Right lobe of liver (tissue), 4 donors: ENCODE results near the gene MARCHF10.

Source experiments
- CTCF ChIP-seq, 4 donors: fragments of 200-600 bp in 3 of 4; fragments of 450-650 bp in 1 of 4; IDR thresholded peaks; one replicate each; pipeline versions ENCODE4 v1.5.1 to v1.8.0; 2016 to 2022; ENCODE audit warnings: antibody characterized with exemption in 4 of 4, mild to moderate bottlenecking in 2 of 4
- POLR2A ChIP-seq: fragments of 450-650 bp; IDR thresholded peaks from one replicate; pipeline ENCODE4 v1.6.1; 2017; ENCODE audit warnings: antibody characterized with exemption, mild to moderate bottlenecking
- donor health status: DM: no; HTN: no; CAD: no.
- donor health status: DM: no; HTN: no; CAD: no.
- donor health status: DM: no; HTN: yes; CAD: no.

- TF ChIP-seq CTCF (IDR thresholded peaks at IDR 0.05) (no peak), POLR2A (no peak)
Measured at GRCh38 chr17:62778990-62779681, 29.0 kb downstream of the MARCHF10 start.
